Fibroblast of lung (primary cell): ENCODE data around the gene CMYA5. TPM values are rescaled to one million over a fixed set of nuclear protein-coding genes. Genes with fewer than 3 reads are reported as not detected.

Source experiments
- DNase-seq, 2 donors: peaks; one replicate each; pipeline versions ENCODE4 v3.0.0 to v3.0.0-alpha.2; 2010; ENCODE audit warnings: low read depth in 2 of 2
- H2AFZ ChIP-seq: 2 replicates; pipeline ENCODE4 v1.5.1; 2012; ENCODE audit warnings: low read length, control low read depth, inconsistent platforms
- H3K27ac ChIP-seq: 2 replicates; pipeline ENCODE4 v1.5.1; 2011; ENCODE audit warnings: low read length, control low read depth; ENCODE audit not compliant: insufficient read depth
- H3K27me3 ChIP-seq: 2 replicates; pipeline ENCODE4 v1.5.1; 2011; ENCODE audit warnings: mild to moderate bottlenecking, low read length; ENCODE audit not compliant: control insufficient read depth, insufficient read depth
- H3K36me3 ChIP-seq: 2 replicates; pipeline ENCODE4 v1.5.1; 2011; ENCODE audit warnings: low read length; ENCODE audit not compliant: control insufficient read depth, insufficient read depth
- H3K4me1 ChIP-seq: 2 replicates; pipeline ENCODE4 v1.5.1; 2011; ENCODE audit warnings: low read length; ENCODE audit not compliant: control insufficient read depth, insufficient read depth; ENCODE audit errors: extremely low read depth
- H3K4me2 ChIP-seq: 2 replicates; pipeline ENCODE4 v1.5.1; 2011; ENCODE audit warnings: low read length, control low read depth; ENCODE audit not compliant: insufficient read depth; ENCODE audit errors: extremely low read depth
- H3K4me3 ChIP-seq, 4 experiments: fragments of 200-600 bp in 1 of 4; sonication (generic) in 1 of 4; replicated peaks in 1 of 4; 2 replicates each; pipeline ENCODE4 v1.5.1; 2011 to 2016; ENCODE audit warnings: low read length in 4 of 4, low read depth in 3 of 4, mild to moderate bottlenecking in 3 of 4, control low read depth in 2 of 4, inconsistent platforms in 1 of 4, mixed read lengths in 1 of 4; ENCODE audit not compliant: insufficient read depth in 1 of 4; ENCODE audit errors: control extremely low read depth in 1 of 4
- H3K79me2 ChIP-seq: 2 replicates; pipeline ENCODE4 v1.5.1; 2012; ENCODE audit warnings: mild to moderate bottlenecking, low read length, inconsistent platforms; ENCODE audit not compliant: control insufficient read depth, insufficient read depth
- H3K9ac ChIP-seq: 2 replicates; pipeline ENCODE4 v1.5.1; 2011; ENCODE audit warnings: mild to moderate bottlenecking, low read length, control low read depth; ENCODE audit not compliant: insufficient read depth
- H3K9me3 ChIP-seq: 2 replicates; pipeline ENCODE4 v1.5.1; 2012; ENCODE audit warnings: low read depth, low read length; ENCODE audit not compliant: control insufficient read depth, insufficient read depth
- H4K20me1 ChIP-seq: 2 replicates; pipeline ENCODE4 v1.5.1; 2011; ENCODE audit warnings: low read length; ENCODE audit not compliant: control insufficient read depth, insufficient read depth; ENCODE audit errors: extremely low read depth
- EZH2 ChIP-seq: IDR thresholded peaks from 2 replicates; pipeline ENCODE4 v1.5.1; 2012; ENCODE audit warnings: low read length, control low read depth, mild to moderate bottlenecking; ENCODE audit errors: missing control alignments
- polyA plus RNA-seq, 2 donors: library from polyadenylated mRNA; depleted of rRNA in 1 of 2; stranded (reverse) in 1 of 2; unstranded in 1 of 2; fragments of >200 nt; gene quantifications; 2 replicates each; pipeline ENCODE4 v1.2.1, GENCODE V29; 2011 to 2012; ENCODE audit warnings: missing spikeins in 1 of 2
- total RNA-seq: library from RNA; depleted of rRNA; stranded (reverse); fragments of >200 nt; gene quantifications from 2 replicates; pipeline ENCODE4 v1.2.1, GENCODE V29; 2014
- TF ChIP-seq, protein P1 (sequence below), 2 donors: IDR thresholded peaks in 1 of 2; conservative IDR thresholded peaks in 1 of 2; 1 replicate in 1 of 2; 2 replicates in 1 of 2; pipeline ENCODE4 v1.5.1; 2011 to 2012; ENCODE audit warnings: low read length in 2 of 2, control low read depth in 1 of 2, inconsistent platforms in 1 of 2, low read depth in 1 of 2, mild to moderate bottlenecking in 1 of 2

Gene CMYA5
- total and polyA plus RNA-seq, 2 donors (not counting 1 experiment from before 2014, with no cell fraction given), result 2.0 to 7.8 TPM

DNA sequence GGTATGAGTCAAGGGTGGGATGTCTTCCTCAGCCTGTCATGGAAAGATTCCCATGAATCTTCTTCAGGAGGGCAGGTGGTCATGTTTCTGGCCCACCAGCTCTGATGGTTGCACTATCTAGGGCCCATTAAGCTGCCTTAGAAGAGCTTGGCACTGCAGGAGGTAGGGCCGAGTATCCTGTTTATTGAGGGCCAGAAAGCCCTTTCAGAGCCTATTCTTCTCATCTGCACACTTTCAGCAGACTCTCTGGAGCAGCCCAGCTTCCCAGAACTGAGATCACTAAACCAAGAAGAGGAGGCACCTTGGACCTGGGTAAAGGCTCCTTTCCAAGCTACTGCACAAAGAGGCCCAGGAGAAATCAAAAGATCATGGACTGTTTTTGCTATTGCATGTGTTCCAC, 154.9 kb downstream of the CMYA5 start:
- no peak for TF ChIP-seq EZH2
- TF ChIP-seq, protein P1, sequence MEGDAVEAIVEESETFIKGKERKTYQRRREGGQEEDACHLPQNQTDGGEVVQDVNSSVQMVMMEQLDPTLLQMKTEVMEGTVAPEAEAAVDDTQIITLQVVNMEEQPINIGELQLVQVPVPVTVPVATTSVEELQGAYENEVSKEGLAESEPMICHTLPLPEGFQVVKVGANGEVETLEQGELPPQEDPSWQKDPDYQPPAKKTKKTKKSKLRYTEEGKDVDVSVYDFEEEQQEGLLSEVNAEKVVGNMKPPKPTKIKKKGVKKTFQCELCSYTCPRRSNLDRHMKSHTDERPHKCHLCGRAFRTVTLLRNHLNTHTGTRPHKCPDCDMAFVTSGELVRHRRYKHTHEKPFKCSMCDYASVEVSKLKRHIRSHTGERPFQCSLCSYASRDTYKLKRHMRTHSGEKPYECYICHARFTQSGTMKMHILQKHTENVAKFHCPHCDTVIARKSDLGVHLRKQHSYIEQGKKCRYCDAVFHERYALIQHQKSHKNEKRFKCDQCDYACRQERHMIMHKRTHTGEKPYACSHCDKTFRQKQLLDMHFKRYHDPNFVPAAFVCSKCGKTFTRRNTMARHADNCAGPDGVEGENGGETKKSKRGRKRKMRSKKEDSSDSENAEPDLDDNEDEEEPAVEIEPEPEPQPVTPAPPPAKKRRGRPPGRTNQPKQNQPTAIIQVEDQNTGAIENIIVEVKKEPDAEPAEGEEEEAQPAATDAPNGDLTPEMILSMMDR (conservative IDR thresholded peaks at IDR 0.05 in 1 of 2, IDR thresholded peaks at IDR 0.05 in 1 of 2; ENCODE audit: low read depth in 1 of 2, low read length in 2 of 2), result no peak
- Histone ChIP-seq H3K27ac (no peak overlapping the region), H3K9me3 (no peaks in the 10 kb centered on the region), H3K79me2 (no peaks in the 10 kb centered on the region), H3K4me3 (no peak overlapping the region), H3K4me2 (no peak overlapping the region), H3K4me1 (peaks cover 2% of the 10 kb centered on the region), H3K9ac (no peak overlapping the region), H3K27me3 (no peaks in the 10 kb centered on the region), H2AFZ (no peak overlapping the region), H3K36me3 (no peaks in the 10 kb centered on the region), H4K20me1 (no peaks in the 10 kb centered on the region)
- DNase-seq, result no peak

DNA sequence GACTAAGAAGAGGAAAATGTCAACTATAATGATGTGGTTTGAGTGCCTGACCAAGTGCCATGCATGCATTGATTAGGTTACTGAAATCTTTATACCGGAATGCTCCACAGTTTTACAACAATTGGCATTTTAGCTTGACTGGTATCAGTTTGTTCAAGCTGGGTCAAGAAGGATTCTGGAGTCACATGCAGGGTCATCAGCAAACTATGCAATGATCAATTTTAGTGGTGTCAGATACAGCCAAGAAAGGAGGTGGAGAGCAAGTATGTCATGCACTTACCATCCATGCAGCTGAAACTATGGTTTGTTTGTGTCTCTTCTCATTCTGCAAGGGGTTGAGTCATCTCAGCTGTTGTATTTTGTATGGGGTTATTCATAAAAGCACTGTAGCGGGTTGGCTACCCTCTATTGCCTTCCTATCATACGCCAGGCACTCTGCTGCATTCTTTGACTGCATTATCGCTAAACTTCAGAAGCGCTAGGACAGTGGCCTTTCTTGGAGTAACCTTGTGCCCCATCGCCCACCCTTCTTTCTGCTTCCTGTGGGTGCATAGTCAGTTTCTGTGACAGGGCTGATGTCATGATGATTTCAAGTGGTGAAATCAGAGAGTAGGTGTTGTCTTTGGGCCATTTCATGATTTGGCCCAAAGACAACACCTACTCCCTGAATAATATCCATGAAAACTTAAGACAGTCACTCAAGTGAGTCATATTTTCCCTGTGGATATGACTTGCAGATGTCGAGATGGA, 156.0 kb downstream of the CMYA5 start:
- Histone ChIP-seq H3K79me2 (no peaks in the 10 kb centered on the region), H3K27ac (peak overlapping the region; percentile 73), H3K9ac (no peak overlapping the region), H3K4me3 (no peak overlapping the region), H3K4me2 (peak overlapping the region; percentile 15), H4K20me1 (no peaks in the 10 kb centered on the region), H3K9me3 (no peaks in the 10 kb centered on the region), H3K27me3 (no peaks in the 10 kb centered on the region), H2AFZ (no peak overlapping the region), H3K4me1 (peaks cover 2% of the 10 kb centered on the region), H3K36me3 (no peaks in the 10 kb centered on the region)
- no peak for TF ChIP-seq EZH2
- TF ChIP-seq, protein P1 (conservative IDR thresholded peaks at IDR 0.05 in 1 of 2, IDR thresholded peaks at IDR 0.05 in 1 of 2; ENCODE audit: low read depth in 1 of 2, low read length in 2 of 2), result no peak
- DNase-seq, result peak; percentile 72 to 96

- H3K9ac ChIP-seq, result no peak overlapping the region
- no peak overlapping the region for H3K4me2 ChIP-seq
- no peaks in the 10 kb centered on the region for H3K79me2 ChIP-seq
- no peaks in the 10 kb centered on the region for H3K36me3 ChIP-seq
- H3K27me3 ChIP-seq, result no peaks in the 10 kb centered on the region
- no peaks in the 10 kb centered on the region for H3K9me3 ChIP-seq
- H3K4me1 ChIP-seq, result peaks cover 2% of the 10 kb centered on the region
- no peak for DNase-seq
- H4K20me1 ChIP-seq, result no peaks in the 10 kb centered on the region
- H3K4me3 ChIP-seq, result no peak overlapping the region
- H3K27ac ChIP-seq, result peak overlapping the region; percentile 73
- H2AFZ ChIP-seq, result no peak overlapping the region
- TF ChIP-seq, protein P1 (conservative IDR thresholded peaks at IDR 0.05 in 1 of 2, IDR thresholded peaks at IDR 0.05 in 1 of 2; ENCODE audit: low read depth in 1 of 2, low read length in 2 of 2), result no peak
Measured at GRCh38 chr5:79846198-79846521, 156.5 kb downstream of the CMYA5 start.
